KMS-11 (cell line): ENCODE data around the gene SMAGP.
"Not testable (repeated sequence)": the region's sequence is repeated elsewhere in the genome, so short reads cannot be mapped to it uniquely, and the experiment has no call there.

ENCODE experiments used
- H2AFZ ChIP-seq: fragments of 200-600 bp; sonication (generic); 2 replicates; pipeline ENCODE4 v1.6.1; 2016; ENCODE audit warnings: antibody characterized with exemption, mixed run types, low read depth
- H3K27ac ChIP-seq: fragments of 200-600 bp; sonication (generic); 2 replicates; pipeline ENCODE4 v1.6.1; 2016; ENCODE audit warnings: mild to moderate bottlenecking, mixed run types
- H3K27me3 ChIP-seq: fragments of 200-600 bp; sonication (generic); 2 replicates; pipeline ENCODE4 v1.6.1; 2017; ENCODE audit warnings: mild to moderate bottlenecking, low read depth, mixed run types, moderate library complexity; ENCODE audit not compliant: insufficient read depth
- H3K36me3 ChIP-seq: fragments of 200-600 bp; sonication (generic); 2 replicates; pipeline ENCODE4 v1.6.1; 2017; ENCODE audit warnings: mild to moderate bottlenecking, mixed run types; ENCODE audit not compliant: insufficient read depth
- H3K4me1 ChIP-seq: fragments of 200-600 bp; sonication (generic); 2 replicates; pipeline ENCODE4 v1.6.1; 2016; ENCODE audit warnings: mild to moderate bottlenecking, low read depth, mixed run types; ENCODE audit not compliant: poor library complexity, severe bottlenecking
- H3K4me2 ChIP-seq: fragments of 200-600 bp; sonication (generic); 2 replicates; pipeline ENCODE4 v1.7.0; 2016; ENCODE audit warnings: mild to moderate bottlenecking, mixed run types
- H3K4me3 ChIP-seq: fragments of 200-600 bp; sonication (generic); IDR thresholded peaks from 2 replicates; pipeline ENCODE4 v1.6.1; 2017; ENCODE audit warnings: low read depth, low read length, mixed read lengths; ENCODE audit not compliant: insufficient read depth
- H3K79me2 ChIP-seq: fragments of 200-600 bp; sonication (generic); 2 replicates; pipeline ENCODE4 v1.6.1; 2016; ENCODE audit warnings: low read depth, mixed run types; ENCODE audit not compliant: insufficient read depth
- H3K9ac ChIP-seq: fragments of 200-600 bp; sonication (generic); 2 replicates; pipeline ENCODE4 v1.6.1; 2016; ENCODE audit warnings: mild to moderate bottlenecking, mixed run types
- H4K20me1 ChIP-seq: fragments of 200-600 bp; sonication (generic); 2 replicates; pipeline ENCODE4 v1.6.1; 2016; ENCODE audit warnings: mild to moderate bottlenecking, mixed run types; ENCODE audit not compliant: insufficient read depth
- CTCF ChIP-seq: fragments of 200-600 bp; sonication (generic); conservative IDR thresholded peaks from 2 replicates; pipeline ENCODE4 v1.6.1; 2017; ENCODE audit warnings: low read depth, mild to moderate bottlenecking, antibody characterized with exemption, low read length, moderate library complexity, mixed read lengths

SMAGP gene

GRCh38 chr12:51232642-51233041 is 37.6 kb downstream of the SMAGP start:
- H3K36me3 ChIP-seq = no peaks in the 10 kb centered on the region
- no peak for TF ChIP-seq CTCF

GRCh38 chr12:51229116-51229809 is 41.0 kb downstream of the SMAGP start:
- Histone ChIP-seq H3K79me2 (no peaks in the 10 kb centered on the region), H3K4me3 (no peak overlapping the region), H4K20me1 (no peaks in the 10 kb centered on the region), H3K27me3 (no peaks in the 10 kb centered on the region), H3K4me2 (no peak overlapping the region), H3K9ac (no peak overlapping the region), H3K36me3 (no peaks in the 10 kb centered on the region), H3K27ac (no peak overlapping the region), H3K4me1 (no peaks in the 10 kb centered on the region), H2AFZ (no peak overlapping the region)
- TF ChIP-seq CTCF = no peak

More at GRCh38 chr12:51232642-51233041, 37.6 kb downstream of the SMAGP start:
- Histone ChIP-seq H3K79me2 (no peaks in the 10 kb centered on the region), H3K27ac (no peak overlapping the region), H3K27me3 (no peaks in the 10 kb centered on the region), H3K4me2 (no peak overlapping the region), H3K9ac (no peak overlapping the region), H2AFZ (no peak overlapping the region), H3K4me3 (no peak overlapping the region), H3K4me1 (no peaks in the 10 kb centered on the region), H4K20me1 (no peaks in the 10 kb centered on the region)

GRCh38 chr12:51227962-51228361 is 42.3 kb downstream of the SMAGP start:
- H3K4me2 ChIP-seq = no peak overlapping the region
- no peak for TF ChIP-seq CTCF
- H3K9ac ChIP-seq = no peak overlapping the region
- H3K79me2 ChIP-seq = no peaks in the 10 kb centered on the region
- H3K4me3 ChIP-seq = no peak overlapping the region
- no peaks in the 10 kb centered on the region for H3K27me3 ChIP-seq
- no peaks in the 10 kb centered on the region for H3K4me1 ChIP-seq
- no peaks in the 10 kb centered on the region for H3K36me3 ChIP-seq
- H3K27ac ChIP-seq = no peak overlapping the region
- H4K20me1 ChIP-seq = no peaks in the 10 kb centered on the region
- H2AFZ ChIP-seq = no peak overlapping the region

- H3K36me3 ChIP-seq, H3K27ac ChIP-seq, H3K4me3 ChIP-seq, H3K27me3 ChIP-seq, H3K79me2 ChIP-seq, H3K4me2 ChIP-seq, H2AFZ ChIP-seq, H4K20me1 ChIP-seq, H3K4me1 ChIP-seq, H3K9ac ChIP-seq: not testable (repeated sequence)
Measured at GRCh38 chr12:51227112-51227511, 43.1 kb downstream of the SMAGP start.

- Histone ChIP-seq H3K4me2 (no peak overlapping the region), H2AFZ (no peak overlapping the region), H3K4me3 (no peak overlapping the region), H3K27ac (no peak overlapping the region), H3K79me2 (no peaks in the 10 kb centered on the region), H3K9ac (no peak overlapping the region), H4K20me1 (no peaks in the 10 kb centered on the region), H3K4me1 (no peaks in the 10 kb centered on the region), H3K36me3 (no peaks in the 10 kb centered on the region), H3K27me3 (no peaks in the 10 kb centered on the region)
- TF ChIP-seq CTCF = no peak
Measured at GRCh38 chr12:51225771-51226170, 44.4 kb downstream of the SMAGP start.
